ENCODE measurements around the gene PRPF18. TPM values are rescaled to one million over a fixed set of nuclear protein-coding genes. Genes with fewer than 3 reads are reported as not detected.

PRPF18 gene
- total RNA-seq, 2 experiments from 2014 or later, result 24.8 to 29.2 TPM

GRCh38 chr10:13585195-13585751 lies 1.5 kb upstream of the PRPF18 start:
- H3K4me1 Mint-ChIP-seq, result peaks cover 25% of the 10 kb centered on the region
- H3K27ac Mint-ChIP-seq, result no peak overlapping the region
- H3K27me3 Mint-ChIP-seq, result peaks cover 15% of the 10 kb centered on the region
- no peak for DNase-seq
- peaks cover 2% of the 10 kb centered on the region for H3K36me3 Mint-ChIP-seq (ENCODE audit: low read depth)
- POLR2A ChIA-PET, result no interaction called here
- no peak overlapping the region for H3K4me3 Mint-ChIP-seq
- CTCF ChIA-PET, result no interaction called here
- H3K9me3 Mint-ChIP-seq, result no peaks in the 10 kb centered on the region

GRCh38 chr10:13585943-13586342 lies 822 bp upstream of the PRPF18 start:
- peaks cover 2% of the 10 kb centered on the region for H3K36me3 Mint-ChIP-seq (ENCODE audit: low read depth)
- no peak for DNase-seq
- H3K27ac Mint-ChIP-seq, result no peak overlapping the region
- H3K9me3 Mint-ChIP-seq, result no peaks in the 10 kb centered on the region
- no peak overlapping the region for H3K4me3 Mint-ChIP-seq
- POLR2A ChIA-PET, result no interaction called here
- peaks cover 25% of the 10 kb centered on the region for H3K4me1 Mint-ChIP-seq
- H3K27me3 Mint-ChIP-seq, result peaks cover 15% of the 10 kb centered on the region
- CTCF ChIA-PET, result interaction anchor here (1.3 to 1.4 kb wide), 2 partner anchors 7 to 258 kb away, joined by 3 to 4 read pairs; no protein-coding TSS in a partner anchor

DNA sequence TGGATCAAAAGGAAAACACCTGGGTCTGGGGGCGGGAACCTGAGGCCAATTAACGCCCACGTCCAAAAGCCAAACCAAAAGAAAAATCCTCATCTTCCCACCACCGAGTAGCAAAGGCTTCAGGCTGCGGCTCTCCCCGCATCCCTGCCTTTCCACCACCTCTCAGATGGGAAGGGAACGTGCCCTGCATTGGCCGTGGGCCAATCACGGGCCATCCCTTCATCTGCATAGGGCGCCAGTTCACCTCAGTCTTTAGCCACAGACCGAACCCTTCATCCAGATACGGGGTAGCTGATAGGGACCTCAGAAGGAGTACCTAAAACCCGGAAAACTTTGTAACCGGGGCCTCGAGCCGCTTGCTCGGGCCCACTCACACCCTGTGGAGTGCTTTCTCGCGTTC lies 626 bp downstream of the PRPF18 start:
- Mint-ChIP-seq H3K4me1 (peaks cover 25% of the 10 kb centered on the region), H3K36me3 (ENCODE audit: low read depth) (peaks cover 2% of the 10 kb centered on the region), H3K27ac (peak overlapping the region; percentile 98), H3K9me3 (no peaks in the 10 kb centered on the region), H3K27me3 (peaks cover 15% of the 10 kb centered on the region), H3K4me3 (peak overlapping the region; percentile 100)
- CTCF ChIA-PET, result interaction anchor here (0.7 to 1.4 kb wide), 10 partner anchors 9 to 286 kb away, joined by 3 to 6 read pairs (median 4); no protein-coding TSS in a partner anchor
- peak; percentile 11 for DNase-seq
- POLR2A ChIA-PET, result no interaction called here

DNA sequence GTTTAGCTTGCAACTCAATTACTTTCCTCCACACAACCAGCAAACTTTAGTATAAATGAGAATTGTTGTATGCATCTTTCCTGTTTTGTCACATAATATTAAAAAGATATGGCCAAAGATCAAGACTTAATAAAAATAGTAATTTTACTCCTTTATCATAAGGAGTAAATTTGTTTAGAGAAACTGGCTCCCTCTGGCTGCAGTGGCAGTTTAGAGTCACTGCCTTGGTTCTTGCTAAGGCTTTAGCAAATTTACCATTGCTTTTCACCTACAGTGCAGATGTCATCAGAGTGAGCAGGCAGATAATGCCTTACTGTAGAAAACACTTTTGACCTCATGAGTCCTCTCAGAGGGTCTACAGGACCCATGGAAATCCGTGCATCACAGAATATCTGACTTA lies 2.6 kb downstream of the PRPF18 start:
- H3K36me3 Mint-ChIP-seq (ENCODE audit: low read depth), result peaks cover 6% of the 10 kb centered on the region
- CTCF ChIA-PET, result interaction anchor here (0.6 to 0.8 kb wide), 2 partner anchors 10 to 205 kb away, joined by 3 read pairs; no protein-coding TSS in a partner anchor
- peaks cover 3% of the 10 kb centered on the region for H3K27me3 Mint-ChIP-seq
- no peak overlapping the region for H3K27ac Mint-ChIP-seq
- H3K4me3 Mint-ChIP-seq, result no peak overlapping the region
- H3K4me1 Mint-ChIP-seq, result peaks cover 25% of the 10 kb centered on the region
- no peak for DNase-seq
- POLR2A ChIA-PET, result no interaction called here
- no peaks in the 10 kb centered on the region for H3K9me3 Mint-ChIP-seq

GRCh38 chr10:13590886-13591285 lies 4.1 kb downstream of the PRPF18 start:
- Mint-ChIP-seq H3K36me3 (ENCODE audit: low read depth) (peaks cover 6% of the 10 kb centered on the region), H3K27ac (no peak overlapping the region), H3K4me1 (peaks cover 25% of the 10 kb centered on the region), H3K4me3 (no peak overlapping the region), H3K27me3 (no peaks in the 10 kb centered on the region), H3K9me3 (no peaks in the 10 kb centered on the region)
- no peak for DNase-seq
- CTCF ChIA-PET, result interaction anchor here (0.6 kb wide), 1 partner anchor 600 kb away, joined by 3 read pairs; no protein-coding TSS in a partner anchor
- POLR2A ChIA-PET, result interaction anchor here (0.6 kb wide), 1 partner anchor 198 kb away, joined by 3 read pairs; no protein-coding TSS in a partner anchor

- H3K4me3 Mint-ChIP-seq, result no peak overlapping the region
- H3K27ac Mint-ChIP-seq, result no peak overlapping the region
- ChIA-PET CTCF (no interaction called here), POLR2A (no interaction called here)
- H3K4me1 Mint-ChIP-seq, result peaks cover 18% of the 10 kb centered on the region
- no peaks in the 10 kb centered on the region for H3K9me3 Mint-ChIP-seq
- DNase-seq, result no peak
- peaks cover 4% of the 10 kb centered on the region for H3K36me3 Mint-ChIP-seq (ENCODE audit: low read depth)
- no peaks in the 10 kb centered on the region for H3K27me3 Mint-ChIP-seq
Observed at GRCh38 chr10:13592306-13592705, 5.5 kb downstream of the PRPF18 start.

DNA sequence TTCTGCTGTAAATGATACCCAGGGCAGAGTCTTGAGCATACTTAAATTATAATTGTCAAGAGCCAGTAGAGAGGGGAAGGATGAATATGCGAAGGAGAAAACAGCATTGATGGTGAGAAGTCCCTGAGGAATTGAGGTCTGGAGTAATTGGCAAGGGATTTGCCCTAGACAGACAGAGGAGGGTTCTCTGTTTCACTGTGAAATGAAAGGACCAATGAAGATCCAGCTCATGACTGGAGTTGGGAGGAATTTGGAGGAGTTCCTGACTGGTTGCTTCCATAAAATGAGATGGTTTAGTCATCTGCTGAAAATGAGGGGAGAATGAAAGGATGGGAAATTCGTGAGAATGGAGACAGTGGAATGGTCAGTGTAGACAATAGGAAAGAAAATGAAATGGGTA lies 6.8 kb downstream of the PRPF18 start:
- peaks cover 10% of the 10 kb centered on the region for H3K4me1 Mint-ChIP-seq
- no peak for DNase-seq
- H3K9me3 Mint-ChIP-seq, result no peaks in the 10 kb centered on the region
- no peak overlapping the region for H3K27ac Mint-ChIP-seq
- no peak overlapping the region for H3K4me3 Mint-ChIP-seq
- H3K27me3 Mint-ChIP-seq, result no peaks in the 10 kb centered on the region
- peaks cover 6% of the 10 kb centered on the region for H3K36me3 Mint-ChIP-seq (ENCODE audit: low read depth)
- POLR2A ChIA-PET, result no interaction called here
- CTCF ChIA-PET, result no interaction called here

GRCh38 chr10:13594641-13595040 lies 7.9 kb downstream of the PRPF18 start:
- no peak for DNase-seq
- CTCF ChIA-PET, result no interaction called here
- Mint-ChIP-seq H3K4me3 (no peak overlapping the region), H3K4me1 (peaks cover 2% of the 10 kb centered on the region), H3K27ac (no peak overlapping the region), H3K9me3 (no peaks in the 10 kb centered on the region), H3K36me3 (ENCODE audit: low read depth) (peaks cover 6% of the 10 kb centered on the region), H3K27me3 (no peaks in the 10 kb centered on the region)
- POLR2A ChIA-PET, result no interaction called here

GRCh38 chr10:13597909-13598308 lies 11.1 kb downstream of the PRPF18 start:
- Mint-ChIP-seq H3K4me3 (no peak overlapping the region), H3K27me3 (no peaks in the 10 kb centered on the region), H3K4me1 (no peaks in the 10 kb centered on the region), H3K9me3 (no peaks in the 10 kb centered on the region), H3K27ac (no peak overlapping the region), H3K36me3 (ENCODE audit: low read depth) (peaks cover 13% of the 10 kb centered on the region)
- POLR2A ChIA-PET, result no interaction called here
- CTCF ChIA-PET, result interaction anchor here (1.5 kb wide), 1 partner anchor 11 kb away, joined by 4 read pairs; the partner anchor contains the start of gene PRPF18
- DNase-seq, result no peak

DNA sequence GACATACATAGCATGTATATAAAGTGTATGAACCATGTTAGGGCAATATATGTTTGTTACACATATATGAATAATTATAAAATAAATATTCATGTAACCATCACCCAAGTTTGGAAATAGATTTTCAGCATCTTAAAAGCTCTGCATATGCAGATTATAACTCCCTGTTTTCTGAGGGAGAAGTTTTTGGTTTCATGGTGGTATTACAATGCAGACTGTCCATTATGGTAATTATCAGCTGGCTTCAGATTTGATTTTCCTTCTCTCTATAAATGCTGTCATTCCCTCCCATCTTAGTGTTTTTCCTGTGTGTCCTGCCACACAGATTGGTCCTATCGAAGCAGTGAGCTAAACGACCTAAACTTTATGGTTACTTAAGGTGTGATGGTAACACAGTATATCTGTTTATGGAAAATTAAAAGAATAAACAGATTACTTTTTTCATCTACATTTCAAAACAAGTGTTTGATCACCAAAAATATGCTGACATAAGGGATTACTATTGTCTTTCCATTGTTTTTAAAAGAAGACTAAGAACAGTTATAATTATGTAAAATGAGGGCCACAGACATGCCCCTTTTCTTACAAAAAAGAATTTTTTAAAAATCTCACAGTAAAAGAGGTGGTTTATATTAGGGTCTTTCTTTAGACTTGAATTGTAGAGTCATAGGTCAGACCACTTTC lies 17.7 kb downstream of the PRPF18 start:
- H3K4me3 Mint-ChIP-seq, result no peak overlapping the region
- ChIA-PET POLR2A (no interaction called here), CTCF (interaction anchor here (1.4 kb wide), 1 partner anchor 18 kb away, joined by 6 read pairs; the partner anchor contains the start of gene PRPF18)
- H3K36me3 Mint-ChIP-seq (ENCODE audit: low read depth), result peaks cover 16% of the 10 kb centered on the region
- no peaks in the 10 kb centered on the region for H3K9me3 Mint-ChIP-seq
- DNase-seq, result no peak
- H3K4me1 Mint-ChIP-seq, result no peaks in the 10 kb centered on the region
- H3K27me3 Mint-ChIP-seq, result no peaks in the 10 kb centered on the region
- H3K27ac Mint-ChIP-seq, result no peak overlapping the region

DNA sequence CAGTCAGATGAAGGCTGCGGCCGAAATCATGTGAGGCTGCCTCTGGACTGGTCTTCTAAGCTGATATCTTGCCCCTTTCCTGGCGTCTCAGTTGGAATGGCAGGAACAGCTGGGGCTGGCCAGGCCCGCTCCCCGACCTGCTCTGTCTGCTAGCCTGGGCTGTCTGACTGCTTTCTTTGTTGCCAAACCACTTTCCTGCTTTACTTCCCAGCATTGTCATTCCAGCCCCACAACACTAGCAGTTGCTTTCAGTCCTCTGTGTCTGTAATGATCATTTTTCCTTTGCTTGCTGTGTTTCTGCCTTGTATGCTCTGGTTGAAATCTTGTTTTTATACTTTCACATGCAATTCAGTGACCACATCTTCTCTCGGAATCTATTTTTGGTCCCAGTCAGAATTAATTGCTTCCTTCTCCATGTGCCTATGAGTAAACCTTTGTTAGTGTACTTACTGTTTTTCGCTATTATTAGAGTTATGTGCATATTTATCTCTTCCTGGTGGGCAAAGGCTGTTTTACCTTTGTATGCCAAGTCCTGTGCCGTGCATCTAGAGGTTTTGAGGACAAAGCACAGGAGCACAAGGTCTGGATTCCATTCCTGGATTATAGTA lies 21.6 kb downstream of the PRPF18 start:
- H3K27ac Mint-ChIP-seq, result no peak overlapping the region
- H3K27me3 Mint-ChIP-seq, result no peaks in the 10 kb centered on the region
- H3K9me3 Mint-ChIP-seq, result no peaks in the 10 kb centered on the region
- H3K4me3 Mint-ChIP-seq, result no peak overlapping the region
- ChIA-PET CTCF (no interaction called here), POLR2A (no interaction called here)
- no peaks in the 10 kb centered on the region for H3K4me1 Mint-ChIP-seq
- peaks cover 27% of the 10 kb centered on the region for H3K36me3 Mint-ChIP-seq (ENCODE audit: low read depth)
- no peak for DNase-seq

DNA sequence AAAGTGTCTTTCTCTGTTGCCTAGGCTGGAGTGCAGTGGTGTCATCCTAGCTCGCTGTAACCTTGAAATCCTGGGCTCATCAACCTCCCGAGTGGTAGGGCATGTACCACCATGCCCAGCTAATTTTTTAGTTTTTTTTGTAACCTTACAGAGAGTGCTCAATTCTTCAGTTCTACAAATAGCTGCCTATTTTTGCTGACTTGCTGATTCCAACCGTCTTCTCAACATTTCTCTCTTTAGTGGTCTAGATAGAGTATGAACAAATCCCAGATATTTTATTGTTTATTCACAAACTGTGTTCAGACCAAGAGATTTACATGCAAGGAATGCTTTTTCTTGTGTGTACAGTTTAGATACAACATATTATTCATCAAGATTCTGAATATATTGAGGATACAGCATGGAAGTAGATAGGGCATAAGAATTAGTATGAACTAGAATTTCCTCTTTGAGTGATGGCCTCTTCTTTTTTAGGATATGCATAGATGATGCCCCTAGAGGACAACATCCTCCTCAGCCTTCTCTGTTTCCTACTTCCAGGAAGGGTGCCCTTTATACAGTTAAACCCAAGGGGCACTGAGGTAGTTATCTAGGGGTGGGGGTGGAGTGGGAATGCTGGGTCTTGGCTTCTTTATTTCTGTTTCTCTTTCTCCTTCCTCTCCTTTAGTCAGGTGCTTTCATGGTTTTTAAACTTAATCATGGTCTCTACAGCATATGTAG lies 26.0 kb downstream of the PRPF18 start:
- no peaks in the 10 kb centered on the region for H3K9me3 Mint-ChIP-seq
- H3K4me1 Mint-ChIP-seq, result no peaks in the 10 kb centered on the region
- no peak overlapping the region for H3K4me3 Mint-ChIP-seq
- no peak overlapping the region for H3K27ac Mint-ChIP-seq
- no peak for DNase-seq
- no peaks in the 10 kb centered on the region for H3K27me3 Mint-ChIP-seq
- peaks cover 40% of the 10 kb centered on the region for H3K36me3 Mint-ChIP-seq (ENCODE audit: low read depth)
- ChIA-PET CTCF (no interaction called here), POLR2A (interaction anchor here (0.6 kb wide), 1 partner anchor 231 kb away, joined by 3 read pairs; no protein-coding TSS in a partner anchor)

DNA sequence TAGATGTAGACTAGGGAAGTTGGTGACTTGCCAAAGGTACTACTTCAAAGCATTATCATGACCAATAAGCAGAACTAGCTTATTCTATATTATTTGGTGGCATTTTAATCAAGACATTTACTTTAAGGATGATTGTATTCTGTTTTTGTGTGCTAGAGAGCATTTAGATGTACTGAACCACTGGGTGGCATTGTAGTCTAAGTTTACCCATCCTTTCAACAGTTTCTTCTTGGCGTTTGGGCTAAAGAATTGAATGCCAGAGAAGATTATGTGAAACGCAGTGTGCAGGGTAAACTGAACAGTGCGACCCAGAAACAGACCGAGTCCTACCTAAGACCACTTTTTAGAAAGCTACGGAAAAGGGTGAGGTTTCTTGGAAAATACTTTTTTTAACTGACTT lies 26.8 kb downstream of the PRPF18 start:
- ChIA-PET CTCF (interaction anchor here (1.0 kb wide), 1 partner anchor 14 kb away, joined by 3 read pairs; no protein-coding TSS in a partner anchor), POLR2A (interaction anchor here (0.6 kb wide), 1 partner anchor 232 kb away, joined by 3 read pairs; no protein-coding TSS in a partner anchor)
- no peaks in the 10 kb centered on the region for H3K4me1 Mint-ChIP-seq
- H3K27ac Mint-ChIP-seq, result no peak overlapping the region
- no peaks in the 10 kb centered on the region for H3K27me3 Mint-ChIP-seq
- no peak for DNase-seq
- no peak overlapping the region for H3K4me3 Mint-ChIP-seq
- no peaks in the 10 kb centered on the region for H3K9me3 Mint-ChIP-seq
- H3K36me3 Mint-ChIP-seq (ENCODE audit: low read depth), result peaks cover 42% of the 10 kb centered on the region

Measured in activated CD4-positive, alpha-beta T cell treated with anti-CD3 and anti-CD28 coated beads, Interleukin-2, amount 10 ng/mL, durations not matched to agents 7 days and 5 days (primary cell).